ENCODE data around the gene KEAP1. TPM values are rescaled to one million over a fixed set of nuclear protein-coding genes. Genes with fewer than 3 reads are reported as not detected.

The KEAP1 gene
- total and polyA plus RNA-seq, 2 of the 13 experiments (the other 11 are each of a cell fraction or from before 2014, with no cell fraction given) = 56.7 to 72.9 TPM

DNA sequence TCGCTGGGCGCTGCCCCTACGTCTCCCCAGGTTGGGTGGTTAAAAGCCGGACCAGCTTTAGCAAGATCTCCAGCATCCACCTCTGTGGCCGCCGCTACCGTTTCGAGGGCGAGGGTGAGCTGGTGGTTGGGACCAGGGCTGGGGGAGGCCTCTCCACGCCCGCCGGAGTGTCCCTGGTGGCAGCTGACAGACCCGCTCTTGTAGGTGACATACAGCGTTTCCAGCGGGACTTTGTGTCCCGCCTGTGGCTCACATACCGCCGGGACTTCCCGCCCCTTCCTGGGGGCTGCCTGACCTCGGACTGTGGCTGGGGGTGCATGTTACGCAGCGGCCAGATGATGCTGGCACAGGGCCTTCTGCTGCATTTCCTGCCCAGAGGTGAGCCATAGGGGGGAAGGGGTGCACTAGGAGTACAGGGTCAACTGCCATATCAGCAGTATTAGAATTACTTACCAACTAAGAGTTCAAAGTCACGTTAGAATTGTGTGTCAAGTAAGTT lies 41.6 kb upstream of the KEAP1 start (continued):
- TF ChIP-seq ELF3 (CRISPR knock-in tag; IDR thresholded peaks at IDR 0.05) (no peak), ZBTB3 (CRISPR knock-in tag; IDR thresholded peaks at IDR 0.05; ENCODE audit: borderline replicate concordance, low read depth) (no peak), HOXA5 (CRISPR knock-in tag; IDR thresholded peaks at IDR 0.05) (no peak), KLF13 (CRISPR knock-in tag; IDR thresholded peaks at IDR 0.05) (no peak), MAFK (conservative IDR thresholded peaks at IDR 0.05 in 1 of 2, IDR thresholded peaks at IDR 0.05 in 1 of 2; ENCODE audit: low read length in 2 of 2) (peak; percentile 48 to 61; a peak in 3 of 4 replicates), ZNF572 (CRISPR knock-in tag; IDR thresholded peaks at IDR 0.05) (no peak), IKZF1 (IDR thresholded peaks at IDR 0.05) (no peak), POLR2G (IDR thresholded peaks at IDR 0.05; ENCODE audit: low read depth, low read length) (no peak), ATF7-NPFF (CRISPR knock-in tag; IDR thresholded peaks at IDR 0.05; ENCODE audit: low read depth) (no peak), ZNF883 (CRISPR knock-in tag; IDR thresholded peaks at IDR 0.05; ENCODE audit: not compliant biosample characterization) (no peak), ZMYM3 (CRISPR knock-in tag; IDR thresholded peaks at IDR 0.05) (peak; percentile 21; the same call in 1 of the 2 replicates), RBAK (CRISPR knock-in tag; IDR thresholded peaks at IDR 0.05) (peak; percentile 99)
- TF ChIP-seq, protein P1, sequence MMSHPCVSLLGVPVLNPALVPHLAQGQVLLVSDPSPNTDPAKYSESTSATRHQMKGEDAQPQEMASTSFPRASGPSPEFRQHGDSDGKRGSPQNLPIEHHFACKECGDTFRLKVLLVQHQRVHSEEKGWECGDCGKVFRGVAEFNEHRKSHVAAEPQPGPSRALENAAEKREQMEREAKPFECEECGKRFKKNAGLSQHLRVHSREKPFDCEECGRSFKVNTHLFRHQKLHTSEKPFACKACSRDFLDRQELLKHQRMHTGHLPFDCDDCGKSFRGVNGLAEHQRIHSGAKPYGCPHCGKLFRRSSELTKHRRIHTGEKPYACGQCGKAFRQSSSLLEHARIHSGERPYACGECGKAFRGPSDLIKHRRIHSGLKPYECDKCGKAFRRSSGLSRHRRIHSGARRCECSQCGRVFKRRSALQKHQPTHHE (CRISPR knock-in tag; IDR thresholded peaks at IDR 0.05; ENCODE audit: borderline replicate concordance) = no peak
- TF ChIP-seq, protein P2, sequence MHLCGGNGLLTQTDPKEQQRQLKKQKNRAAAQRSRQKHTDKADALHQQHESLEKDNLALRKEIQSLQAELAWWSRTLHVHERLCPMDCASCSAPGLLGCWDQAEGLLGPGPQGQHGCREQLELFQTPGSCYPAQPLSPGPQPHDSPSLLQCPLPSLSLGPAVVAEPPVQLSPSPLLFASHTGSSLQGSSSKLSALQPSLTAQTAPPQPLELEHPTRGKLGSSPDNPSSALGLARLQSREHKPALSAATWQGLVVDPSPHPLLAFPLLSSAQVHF (CRISPR knock-in tag; IDR thresholded peaks at IDR 0.05) = no peak
- TF ChIP-seq, protein P3, sequence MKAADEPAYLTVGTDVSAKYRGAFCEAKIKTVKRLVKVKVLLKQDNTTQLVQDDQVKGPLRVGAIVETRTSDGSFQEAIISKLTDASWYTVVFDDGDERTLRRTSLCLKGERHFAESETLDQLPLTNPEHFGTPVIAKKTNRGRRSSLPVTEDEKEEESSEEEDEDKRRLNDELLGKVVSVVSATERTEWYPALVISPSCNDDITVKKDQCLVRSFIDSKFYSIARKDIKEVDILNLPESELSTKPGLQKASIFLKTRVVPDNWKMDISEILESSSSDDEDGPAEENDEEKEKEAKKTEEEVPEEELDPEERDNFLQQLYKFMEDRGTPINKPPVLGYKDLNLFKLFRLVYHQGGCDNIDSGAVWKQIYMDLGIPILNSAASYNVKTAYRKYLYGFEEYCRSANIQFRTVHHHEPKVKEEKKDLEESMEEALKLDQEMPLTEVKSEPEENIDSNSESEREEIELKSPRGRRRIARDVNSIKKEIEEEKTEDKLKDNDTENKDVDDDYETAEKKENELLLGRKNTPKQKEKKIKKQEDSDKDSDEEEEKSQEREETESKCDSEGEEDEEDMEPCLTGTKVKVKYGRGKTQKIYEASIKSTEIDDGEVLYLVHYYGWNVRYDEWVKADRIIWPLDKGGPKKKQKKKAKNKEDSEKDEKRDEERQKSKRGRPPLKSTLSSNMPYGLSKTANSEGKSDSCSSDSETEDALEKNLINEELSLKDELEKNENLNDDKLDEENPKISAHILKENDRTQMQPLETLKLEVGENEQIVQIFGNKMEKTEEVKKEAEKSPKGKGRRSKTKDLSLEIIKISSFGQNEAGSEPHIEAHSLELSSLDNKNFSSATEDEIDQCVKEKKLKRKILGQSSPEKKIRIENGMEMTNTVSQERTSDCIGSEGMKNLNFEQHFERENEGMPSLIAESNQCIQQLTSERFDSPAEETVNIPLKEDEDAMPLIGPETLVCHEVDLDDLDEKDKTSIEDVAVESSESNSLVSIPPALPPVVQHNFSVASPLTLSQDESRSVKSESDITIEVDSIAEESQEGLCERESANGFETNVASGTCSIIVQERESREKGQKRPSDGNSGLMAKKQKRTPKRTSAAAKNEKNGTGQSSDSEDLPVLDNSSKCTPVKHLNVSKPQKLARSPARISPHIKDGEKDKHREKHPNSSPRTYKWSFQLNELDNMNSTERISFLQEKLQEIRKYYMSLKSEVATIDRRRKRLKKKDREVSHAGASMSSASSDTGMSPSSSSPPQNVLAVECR (CRISPR knock-in tag; IDR thresholded peaks at IDR 0.05; ENCODE audit: borderline replicate concordance) = no peak
- TF ChIP-seq, protein P4, sequence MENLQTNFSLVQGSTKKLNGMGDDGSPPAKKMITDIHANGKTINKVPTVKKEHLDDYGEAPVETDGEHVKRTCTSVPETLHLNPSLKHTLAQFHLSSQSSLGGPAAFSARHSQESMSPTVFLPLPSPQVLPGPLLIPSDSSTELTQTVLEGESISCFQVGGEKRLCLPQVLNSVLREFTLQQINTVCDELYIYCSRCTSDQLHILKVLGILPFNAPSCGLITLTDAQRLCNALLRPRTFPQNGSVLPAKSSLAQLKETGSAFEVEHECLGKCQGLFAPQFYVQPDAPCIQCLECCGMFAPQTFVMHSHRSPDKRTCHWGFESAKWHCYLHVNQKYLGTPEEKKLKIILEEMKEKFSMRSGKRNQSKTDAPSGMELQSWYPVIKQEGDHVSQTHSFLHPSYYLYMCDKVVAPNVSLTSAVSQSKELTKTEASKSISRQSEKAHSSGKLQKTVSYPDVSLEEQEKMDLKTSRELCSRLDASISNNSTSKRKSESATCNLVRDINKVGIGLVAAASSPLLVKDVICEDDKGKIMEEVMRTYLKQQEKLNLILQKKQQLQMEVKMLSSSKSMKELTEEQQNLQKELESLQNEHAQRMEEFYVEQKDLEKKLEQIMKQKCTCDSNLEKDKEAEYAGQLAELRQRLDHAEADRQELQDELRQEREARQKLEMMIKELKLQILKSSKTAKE (CRISPR knock-in tag; IDR thresholded peaks at IDR 0.05; ENCODE audit: borderline replicate concordance) = no peak
- TF ChIP-seq, protein P5, sequence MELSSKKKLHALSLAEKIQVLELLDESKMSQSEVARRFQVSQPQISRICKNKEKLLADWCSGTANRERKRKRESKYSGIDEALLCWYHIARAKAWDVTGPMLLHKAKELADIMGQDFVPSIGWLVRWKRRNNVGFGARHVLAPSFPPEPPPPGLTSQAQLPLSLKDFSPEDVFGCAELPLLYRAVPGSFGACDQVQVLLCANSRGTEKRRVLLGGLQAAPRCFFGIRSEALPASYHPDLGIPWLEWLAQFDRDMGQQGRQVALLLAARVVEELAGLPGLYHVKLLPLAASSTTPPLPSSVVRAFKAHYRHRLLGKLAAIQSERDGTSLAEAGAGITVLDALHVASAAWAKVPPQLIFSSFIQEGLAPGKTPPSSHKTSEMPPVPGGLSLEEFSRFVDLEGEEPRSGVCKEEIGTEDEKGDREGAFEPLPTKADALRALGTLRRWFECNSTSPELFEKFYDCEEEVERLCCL (CRISPR knock-in tag; IDR thresholded peaks at IDR 0.05; ENCODE audit: borderline replicate concordance) = no peak
- TF ChIP-seq, protein P6, sequence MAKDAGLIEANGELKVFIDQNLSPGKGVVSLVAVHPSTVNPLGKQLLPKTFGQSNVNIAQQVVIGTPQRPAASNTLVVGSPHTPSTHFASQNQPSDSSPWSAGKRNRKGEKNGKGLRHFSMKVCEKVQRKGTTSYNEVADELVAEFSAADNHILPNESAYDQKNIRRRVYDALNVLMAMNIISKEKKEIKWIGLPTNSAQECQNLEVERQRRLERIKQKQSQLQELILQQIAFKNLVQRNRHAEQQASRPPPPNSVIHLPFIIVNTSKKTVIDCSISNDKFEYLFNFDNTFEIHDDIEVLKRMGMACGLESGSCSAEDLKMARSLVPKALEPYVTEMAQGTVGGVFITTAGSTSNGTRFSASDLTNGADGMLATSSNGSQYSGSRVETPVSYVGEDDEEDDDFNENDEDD (CRISPR knock-in tag; IDR thresholded peaks at IDR 0.05; ENCODE audit: borderline replicate concordance) = no peak

All from HepG2 (cell line).